ENCODE results near the gene CUBN. TPM values are rescaled to one million over a fixed set of nuclear protein-coding genes. Genes with fewer than 3 reads are reported as not detected.
A peak's percentile ranks its signal among the peaks of the same experiment; 100 is the strongest.

CUBN gene
- total RNA-seq, 1 experiment from 2014 or later: 4.6 TPM

- no peaks in the 10 kb centered on the region for H3K36me3 ChIP-seq (ENCODE audit: control insufficient read depth, insufficient read depth, low read length)
- intact Hi-C loops (cut with micrococcal nuclease; ENCODE audit: unreplicated experiment): no loop called here
- Mint-ChIP-seq H3K4me1 (ENCODE audit: low read depth, unreplicated experiment) (peaks cover 7% of the 10 kb centered on the region), H3K27ac (ENCODE audit: unreplicated experiment) (no peak overlapping the region), H3K4me3 (ENCODE audit: unreplicated experiment) (no peak overlapping the region), H3K9me3 (ENCODE audit: unreplicated experiment) (no peaks in the 10 kb centered on the region), H3K27me3 (ENCODE audit: insufficient read depth, unreplicated experiment) (no peaks in the 10 kb centered on the region), H3K36me3 (ENCODE audit: insufficient read depth, unreplicated experiment) (peaks cover 5% of the 10 kb centered on the region)
- BruUV-seq (replicated peaks): no TSS peak
- peaks cover 3% of the 10 kb centered on the region for H3K4me1 ChIP-seq
- no peaks in the 10 kb centered on the region for H3K27me3 ChIP-seq (replicated peaks; ENCODE audit: control insufficient read depth, insufficient read depth, low read length)
- TF ChIP-seq CTCF (IDR thresholded peaks at IDR 0.05; ENCODE audit: insufficient read depth in 1 of 2, low read depth in 1 of 2, low read length in 1 of 2, severe bottlenecking in 1 of 2, unreplicated experiment in 1 of 2): no peak
- ChIA-PET POLR2A (no interaction called here), CTCF (no interaction called here)
- no peaks in the 10 kb centered on the region for H3K9me3 ChIP-seq
- DNase-seq: no peak
- no peak overlapping the region for H3K4me3 ChIP-seq (ENCODE audit: low read depth, low read length)
These were observed 23.7 kb upstream of the CUBN start for GRCh38 chr10:17153321-17153720.

GRCh38 chr10:17151716-17152115, 22.1 kb upstream of the CUBN start:
- Histone ChIP-seq H3K4me3 (ENCODE audit: low read depth, low read length) (no peak overlapping the region), H3K9me3 (no peaks in the 10 kb centered on the region), H3K27me3 (replicated peaks; ENCODE audit: control insufficient read depth, insufficient read depth, low read length) (no peaks in the 10 kb centered on the region), H3K4me1 (peaks cover 11% of the 10 kb centered on the region), H3K36me3 (ENCODE audit: control insufficient read depth, insufficient read depth, low read length) (no peaks in the 10 kb centered on the region)
- DNase-seq: no peak
- POLR2A ChIA-PET: interaction anchor here (0.6 kb wide), 1 partner anchor 9 kb away, joined by 3 read pairs; no protein-coding TSS in a partner anchor
- intact Hi-C loops (cut with micrococcal nuclease; ENCODE audit: unreplicated experiment): no loop called here
- H3K36me3 Mint-ChIP-seq (ENCODE audit: insufficient read depth, unreplicated experiment): peaks cover 5% of the 10 kb centered on the region
- H3K9me3 Mint-ChIP-seq (ENCODE audit: unreplicated experiment): no peaks in the 10 kb centered on the region
- H3K4me3 Mint-ChIP-seq (ENCODE audit: unreplicated experiment): no peak overlapping the region
- no peaks in the 10 kb centered on the region for H3K27me3 Mint-ChIP-seq (ENCODE audit: insufficient read depth, unreplicated experiment)
- TF ChIP-seq CTCF (IDR thresholded peaks at IDR 0.05; ENCODE audit: insufficient read depth in 1 of 2, low read depth in 1 of 2, low read length in 1 of 2, severe bottlenecking in 1 of 2, unreplicated experiment in 1 of 2): no peak
- BruUV-seq (replicated peaks): no TSS peak
- no peak overlapping the region for H3K27ac Mint-ChIP-seq (ENCODE audit: unreplicated experiment)
- peaks cover 19% of the 10 kb centered on the region for H3K4me1 Mint-ChIP-seq (ENCODE audit: low read depth, unreplicated experiment)
- CTCF ChIA-PET: no interaction called here

- Histone ChIP-seq H3K9me3 (no peaks in the 10 kb centered on the region), H3K27me3 (replicated peaks; ENCODE audit: control insufficient read depth, insufficient read depth, low read length) (no peaks in the 10 kb centered on the region), H3K4me1 (peaks cover 34% of the 10 kb centered on the region), H3K4me3 (ENCODE audit: low read depth, low read length) (no peak overlapping the region), H3K36me3 (ENCODE audit: control insufficient read depth, insufficient read depth, low read length) (no peaks in the 10 kb centered on the region)
- no peak overlapping the region for H3K4me3 Mint-ChIP-seq (ENCODE audit: unreplicated experiment)
- H3K4me1 Mint-ChIP-seq (ENCODE audit: low read depth, unreplicated experiment): peaks cover 46% of the 10 kb centered on the region
- peak; percentile 58 to 65 for DNase-seq
- no peaks in the 10 kb centered on the region for H3K27me3 Mint-ChIP-seq (ENCODE audit: insufficient read depth, unreplicated experiment)
- H3K9me3 Mint-ChIP-seq (ENCODE audit: unreplicated experiment): no peaks in the 10 kb centered on the region
- intact Hi-C loops (cut with micrococcal nuclease; ENCODE audit: unreplicated experiment): loop anchor here (1.0 to 2.0 kb wide), 2 partner anchors 23 to 33 kb away; no protein-coding TSS in a partner anchor
- peaks cover 1% of the 10 kb centered on the region for H3K36me3 Mint-ChIP-seq (ENCODE audit: insufficient read depth, unreplicated experiment)
- H3K27ac Mint-ChIP-seq (ENCODE audit: unreplicated experiment): peak overlapping the region; percentile 51
- POLR2A ChIA-PET: no interaction called here
- no TSS peak for BruUV-seq (replicated peaks)
- no peak for TF ChIP-seq CTCF (IDR thresholded peaks at IDR 0.05; ENCODE audit: insufficient read depth in 1 of 2, low read depth in 1 of 2, low read length in 1 of 2, severe bottlenecking in 1 of 2, unreplicated experiment in 1 of 2)
- CTCF ChIA-PET: no interaction called here
These were observed 18.4 kb upstream of the CUBN start for GRCh38 chr10:17147884-17148489.

Measured in Caco-2 (cell line).